ENCODE measurements around the gene HBD. TPM values are rescaled to one million over a fixed set of nuclear protein-coding genes. Genes with fewer than 3 reads are reported as not detected.

The HBD gene
- total and polyA plus RNA-seq, 2 experiments from 2014 or later = 2.8 TPM; not detected in 1

- Histone ChIP-seq H3K27ac (no peak overlapping the region), H3K9me3 (ENCODE audit: low read depth) (no peaks in the 10 kb centered on the region), H3K4me1 (ENCODE audit: low read depth) (no peaks in the 10 kb centered on the region), H3K27me3 (no peaks in the 10 kb centered on the region), H3K4me3 (no peak overlapping the region), H3K36me3 (no peaks in the 10 kb centered on the region)
- no peak for TF ChIP-seq CTCF (IDR thresholded peaks at IDR 0.05; ENCODE audit: low read depth, low read length)
- no peak for DNase-seq (ENCODE audit: low read depth in 1 of 2, low spot score in 1 of 2)
These were observed 40.1 kb upstream of the HBD start for GRCh38 chr11:5274395-5274794.

GRCh38 chr11:5272395-5273017 is 38.2 kb upstream of the HBD start:
- no peak for DNase-seq (ENCODE audit: low read depth in 1 of 2, low spot score in 1 of 2)
- no peak for TF ChIP-seq CTCF (IDR thresholded peaks at IDR 0.05; ENCODE audit: low read depth, low read length)
- Histone ChIP-seq H3K4me1 (ENCODE audit: low read depth) (no peaks in the 10 kb centered on the region), H3K27ac (no peak overlapping the region), H3K9me3 (ENCODE audit: low read depth) (no peaks in the 10 kb centered on the region), H3K36me3 (no peaks in the 10 kb centered on the region), H3K27me3 (no peaks in the 10 kb centered on the region), H3K4me3 (no peak overlapping the region)

GRCh38 chr11:5269715-5270147 is 35.4 kb upstream of the HBD start, which contains the start of gene HBE1:
HBE1 (minus strand) TSS chr11:5269945; CDS start chr11:5269890, 55 bp downstream.
- TF ChIP-seq CTCF (IDR thresholded peaks at IDR 0.05; ENCODE audit: low read depth, low read length) = no peak
- H3K27ac ChIP-seq = no peak within 1 kb of the TSS
- DNase-seq (ENCODE audit: low read depth in 1 of 2, low spot score in 1 of 2) = no peak
- no peaks in the 10 kb centered on the region for H3K27me3 ChIP-seq
- H3K36me3 ChIP-seq = no peaks in the 10 kb centered on the region
- no peak within 1 kb of the TSS for H3K4me3 ChIP-seq
- no peaks in the 10 kb centered on the region for H3K4me1 ChIP-seq (ENCODE audit: low read depth)
- no peaks in the 10 kb centered on the region for H3K9me3 ChIP-seq (ENCODE audit: low read depth)

GRCh38 chr11:5267033-5267563 is 32.8 kb upstream of the HBD start:
- H3K4me1 ChIP-seq (ENCODE audit: low read depth) = no peaks in the 10 kb centered on the region
- TF ChIP-seq CTCF (IDR thresholded peaks at IDR 0.05; ENCODE audit: low read depth, low read length) = no peak
- no peaks in the 10 kb centered on the region for H3K9me3 ChIP-seq (ENCODE audit: low read depth)
- no peak for DNase-seq (ENCODE audit: low read depth in 1 of 2, low spot score in 1 of 2)
- H3K36me3 ChIP-seq = no peaks in the 10 kb centered on the region
- H3K27me3 ChIP-seq = no peaks in the 10 kb centered on the region
- H3K4me3 ChIP-seq = no peak overlapping the region
- H3K27ac ChIP-seq = no peak overlapping the region

- Histone ChIP-seq H3K4me3 (no peak overlapping the region), H3K27ac (no peak overlapping the region), H3K9me3 (ENCODE audit: low read depth) (no peaks in the 10 kb centered on the region), H3K27me3 (no peaks in the 10 kb centered on the region), H3K4me1 (ENCODE audit: low read depth) (no peaks in the 10 kb centered on the region), H3K36me3 (no peaks in the 10 kb centered on the region)
- no peak for DNase-seq (ENCODE audit: low read depth in 1 of 2, low spot score in 1 of 2)
- no peak for TF ChIP-seq CTCF (IDR thresholded peaks at IDR 0.05; ENCODE audit: low read depth, low read length)
These were observed 32.3 kb upstream of the HBD start for GRCh38 chr11:5266609-5267008.

All from cardiac muscle cell (in vitro differentiated cells and primary cell).